ENCODE data around the gene USP9X. TPM values are rescaled to one million over a fixed set of nuclear protein-coding genes. Genes with fewer than 3 reads are reported as not detected.

The USP9X gene
- total and polyA plus RNA-seq, 2 of the 8 experiments (the other 6 are each of a cell fraction or from before 2014, with no cell fraction given), result 79.2 to 300 TPM

- Histone ChIP-seq H3K79me2 (ENCODE audit: control insufficient read depth in 1 of 2, insufficient read depth in 2 of 2, low read length in 2 of 2) (peaks cover 0 to 68% of the 10 kb centered on the region in 2 experiments; a peak in 3 of 4 replicates), H2BK20ac (ENCODE audit: low read length) (no peak overlapping the region), H3K23ac (ENCODE audit: insufficient read length) (no peak overlapping the region), H4K20me1 (replicated peaks in 1 of 2; ENCODE audit: control insufficient read depth in 1 of 2, insufficient read depth in 2 of 2, low read length in 2 of 2) (peaks cover 6% of the 10 kb centered on the region in 2 experiments), H3K27ac (ENCODE audit: low read depth, low read length) (no peak overlapping the region), H3K23me2 (ENCODE audit: low read depth, low read length) (no peaks in the 10 kb centered on the region), H2BK12ac (ENCODE audit: low read depth, low read length) (no peak overlapping the region), H3K4me1 (replicated peaks in 1 of 4; ENCODE audit: control insufficient read depth in 3 of 4, insufficient read depth in 4 of 4, low read length in 3 of 4) (0 out of 7 replicates have a peak, but pooled peaks cover 0 to 2% (median 0%) of the 10 kb centered on the region in 4 experiments), H2BK15ac (ENCODE audit: low read length) (no peak overlapping the region), H4K91ac (replicated peaks; ENCODE audit: insufficient read length, low read length) (no peak overlapping the region), H3K4me3 (ENCODE audit: extremely low read depth in 1 of 4, insufficient read depth in 2 of 4, low read depth in 3 of 4, low read length in 4 of 4) (no peak overlapping the region), H3K9ac (replicated peaks in 1 of 4; ENCODE audit: extremely low read depth in 1 of 4, low read depth in 3 of 4, low read length in 3 of 4) (no peak overlapping the region), H2AFZ (ENCODE audit: low read length) (no peak overlapping the region), H3K4ac (replicated peaks; ENCODE audit: insufficient read length, low read depth, low read length) (no peak overlapping the region), H2BK120ac (replicated peaks; ENCODE audit: low read depth, low read length) (no peak overlapping the region), H4K5ac (ENCODE audit: insufficient read length, low read depth, low read length) (no peak overlapping the region), H3K36me3 (ENCODE audit: control insufficient read depth in 2 of 4, insufficient read depth in 4 of 4, low read length in 3 of 4) (peaks cover 0 to 85% (median 19%) of the 10 kb centered on the region in 4 experiments; a peak in 7 of 8 replicates), H3K27me3 (replicated peaks in 1 of 4; ENCODE audit: control insufficient read depth in 3 of 4, extremely low read depth in 1 of 4, insufficient read depth in 3 of 4, low read length in 3 of 4) (no peaks in the 10 kb centered on the region), H3K14ac (ENCODE audit: insufficient read length) (no peak overlapping the region), H3K9me3 (ENCODE audit: insufficient read depth in 2 of 2, low read depth in 1 of 2, low read length in 1 of 2) (no peaks in the 10 kb centered on the region), H2AK5ac (ENCODE audit: low read depth, low read length) (no peak overlapping the region), H3K4me2 (ENCODE audit: insufficient read depth in 1 of 2, low read depth in 2 of 2, low read length in 2 of 2) (no peak overlapping the region), H3K79me1 (ENCODE audit: low read depth, low read length) (no peaks in the 10 kb centered on the region), H3K56ac (replicated peaks; ENCODE audit: insufficient read length, low read depth, low read length) (no peak overlapping the region), H3K18ac (ENCODE audit: extremely low read depth, low read length) (no peak overlapping the region), H4K8ac (ENCODE audit: extremely low read depth, insufficient read depth, low read length) (no peak overlapping the region), H2BK5ac (ENCODE audit: low read depth, low read length) (no peak overlapping the region)
- FAIRE-seq, result no peak
- TF ChIP-seq BACH1 (IDR thresholded peaks at IDR 0.05; ENCODE audit: low read length), result no peak
- no peak for TF ChIP-seq JUN (IDR thresholded peaks at IDR 0.05; ENCODE audit: low read depth, low read length)
- no peak for DNase-seq (ENCODE audit: low read depth in 1 of 2, low spot score in 2 of 2)
- CTCF ChIA-PET (ENCODE audit: partially characterized antibody), result no interaction called here
- WGBS, 2 experiments (ENCODE audit: extremely low coverage in 1 of 2, insufficient coverage in 1 of 2, insufficient read length in 1 of 2, insufficient replicate concordance in 2 of 2, low coverage in 1 of 2, low lambda C conversion rate in 2 of 2, missing lambda C conversion rate in 1 of 2), result 94% methylated on average over 3 of the region's 3 CpGs; no CpG with 5 or more reads in 1 of the 2 experiments
- POLR2A ChIA-PET (ENCODE audit: partially characterized antibody), result no interaction called here
Measured at GRCh38 chrX:41177297-41177696, 92.1 kb downstream of the USP9X start.

All from H1 (cell line).